Astrocyte (in vitro differentiated cells and primary cell): Measurements from ENCODE around the gene FAM227A. TPM values are rescaled to one million over a fixed set of nuclear protein-coding genes. Genes with fewer than 3 reads are reported as not detected.
"Not testable (repeated sequence)": the region's sequence is repeated elsewhere in the genome, so short reads cannot be mapped to it uniquely, and the experiment has no call there.

Experiments
- DNase-seq: peaks from one replicate; pipeline ENCODE4 v3.0.0-alpha.2; 2010; ENCODE audit warnings: low read depth
- FAIRE-seq: peaks from 2 replicates; lab custom pipeline; 2011; peaks lifted over from hg19 to GRCh38; lab: Jason Lieb, UNC
- H2AFZ ChIP-seq: 2 replicates; pipeline ENCODE4 v1.6.0; 2012; ENCODE audit warnings: low read depth, low read length, inconsistent platforms
- H3K27ac ChIP-seq: 2 replicates; pipeline ENCODE4 v1.5.1; 2011; ENCODE audit warnings: low read depth, low read length, inconsistent platforms
- H3K27me3 ChIP-seq: 2 replicates; pipeline ENCODE4 v1.6.0; 2011; ENCODE audit warnings: low read length, inconsistent platforms; ENCODE audit not compliant: insufficient read depth
- H3K36me3 ChIP-seq: 2 replicates; pipeline ENCODE4 v1.5.1; 2011; ENCODE audit warnings: low read length, inconsistent platforms; ENCODE audit not compliant: insufficient read depth
- H3K4me1 ChIP-seq: 2 replicates; pipeline ENCODE4 v1.5.1; 2011; ENCODE audit warnings: low read length, inconsistent platforms; ENCODE audit not compliant: insufficient read depth
- H3K4me2 ChIP-seq: 2 replicates; pipeline ENCODE4 v1.6.0; 2012; ENCODE audit warnings: low read length, inconsistent platforms
- H3K4me3 ChIP-seq: 2 replicates; pipeline ENCODE4 v1.5.1; 2011; ENCODE audit warnings: low read depth, mild to moderate bottlenecking, low read length, inconsistent platforms; ENCODE audit not compliant: insufficient read depth
- H3K79me2 ChIP-seq: 2 replicates; pipeline ENCODE4 v1.6.0; 2012; ENCODE audit warnings: mild to moderate bottlenecking, low read length, inconsistent platforms; ENCODE audit not compliant: insufficient read depth
- H3K9ac ChIP-seq: 2 replicates; pipeline ENCODE4 v1.6.0; 2012; ENCODE audit warnings: mild to moderate bottlenecking, low read length, inconsistent platforms
- H3K9me3 ChIP-seq: 2 replicates; pipeline ENCODE4 v1.5.1; 2012; ENCODE audit warnings: low read depth, mild to moderate bottlenecking, low read length, inconsistent platforms; ENCODE audit not compliant: insufficient read depth
- H4K20me1 ChIP-seq: 2 replicates; pipeline ENCODE4 v1.6.0; 2012; ENCODE audit warnings: low read length, inconsistent platforms; ENCODE audit not compliant: insufficient read depth
- H3K27ac Mint-ChIP-seq: one replicate; pipeline ENCODE4 v1.8.0; 2021; ENCODE audit warnings: mild to moderate bottlenecking, mixed read lengths; ENCODE audit not compliant: unreplicated experiment
- H3K27me3 Mint-ChIP-seq: one replicate; pipeline ENCODE4 v1.8.0; 2021; ENCODE audit warnings: low read depth, mixed read lengths; ENCODE audit not compliant: unreplicated experiment
- H3K36me3 Mint-ChIP-seq: one replicate; pipeline ENCODE4 v1.8.0; 2021; ENCODE audit warnings: low read depth, mixed read lengths; ENCODE audit not compliant: unreplicated experiment
- H3K4me1 Mint-ChIP-seq: one replicate; pipeline ENCODE4 v1.8.0; 2021; ENCODE audit warnings: low read depth, mixed read lengths; ENCODE audit not compliant: unreplicated experiment
- H3K4me3 Mint-ChIP-seq: one replicate; pipeline ENCODE4 v1.8.0; 2021; ENCODE audit warnings: mild to moderate bottlenecking, moderate library complexity, mixed read lengths; ENCODE audit not compliant: unreplicated experiment
- H3K9me3 Mint-ChIP-seq: one replicate; pipeline ENCODE4 v1.8.0; 2021; ENCODE audit warnings: mild to moderate bottlenecking, mixed read lengths; ENCODE audit not compliant: unreplicated experiment
- CTCF ChIP-seq: IDR thresholded peaks from 2 replicates; pipeline ENCODE4 v1.5.1; 2011; ENCODE audit warnings: low read depth, mild to moderate bottlenecking, inconsistent platforms, low read length, moderate library complexity; ENCODE audit not compliant: insufficient read depth
- EZH2 ChIP-seq: IDR thresholded peaks from 2 replicates; pipeline ENCODE4 v1.6.1; 2012; ENCODE audit warnings: mild to moderate bottlenecking, low read length, inconsistent platforms; ENCODE audit not compliant: insufficient read depth
- total RNA-seq: library from RNA; stranded (reverse); gene quantifications from 2 replicates; pipeline ENCODE4 v1.2.1, GENCODE V29; 2021

Gene FAM227A
- total RNA-seq, 1 donor from 2014 or later, result 3.4 TPM

GRCh38 chr22:38601221-38601764 lies 54.9 kb downstream of the FAM227A start:
- Histone ChIP-seq H3K36me3 (no peaks in the 10 kb centered on the region), H3K9ac (no peak overlapping the region), H4K20me1 (no peaks in the 10 kb centered on the region), H3K4me2 (no peak overlapping the region), H2AFZ (no peak overlapping the region), H3K27me3 (no peaks in the 10 kb centered on the region), H3K4me1 (no peaks in the 10 kb centered on the region), H3K79me2 (no peaks in the 10 kb centered on the region), H3K4me3 (no peak overlapping the region), H3K27ac (no peak overlapping the region), H3K9me3 (no peaks in the 10 kb centered on the region)
- no peak overlapping the region for H3K27ac Mint-ChIP-seq
- TF ChIP-seq EZH2 (no peak), CTCF (no peak)
- peaks cover 3% of the 10 kb centered on the region for H3K4me1 Mint-ChIP-seq
- H3K9me3 Mint-ChIP-seq, result no peaks in the 10 kb centered on the region
- FAIRE-seq (no peak), DNase-seq (no peak)
- H3K4me3 Mint-ChIP-seq, result no peak overlapping the region
- H3K36me3 Mint-ChIP-seq, result no peaks in the 10 kb centered on the region
- H3K27me3 Mint-ChIP-seq, result peaks cover 7% of the 10 kb centered on the region

- H3K27ac ChIP-seq, result no peak overlapping the region
- no peak for FAIRE-seq
These were observed 56.7 kb downstream of the FAM227A start for GRCh38 chr22:38599466-38599865.

GRCh38 chr22:38582923-38583322 lies 73.3 kb downstream of the FAM227A start:
- H3K27me3 Mint-ChIP-seq, result not testable (repeated sequence)

More at GRCh38 chr22:38599466-38599865, 56.7 kb downstream of the FAM227A start:
- Mint-ChIP-seq H3K36me3 (no peaks in the 10 kb centered on the region), H3K27me3 (peaks cover 7% of the 10 kb centered on the region), H3K27ac (no peak overlapping the region), H3K4me1 (no peaks in the 10 kb centered on the region), H3K9me3 (no peaks in the 10 kb centered on the region), H3K4me3 (no peak overlapping the region)
- no peaks in the 10 kb centered on the region for H4K20me1 ChIP-seq
- H3K36me3 ChIP-seq, result no peaks in the 10 kb centered on the region
- H3K9me3 ChIP-seq, result no peaks in the 10 kb centered on the region
- H3K4me1 ChIP-seq, result no peaks in the 10 kb centered on the region
- no peaks in the 10 kb centered on the region for H3K79me2 ChIP-seq
- no peak overlapping the region for H2AFZ ChIP-seq
- H3K9ac ChIP-seq, result no peak overlapping the region
- no peak overlapping the region for H3K4me2 ChIP-seq
- no peak overlapping the region for H3K4me3 ChIP-seq
- H3K27me3 ChIP-seq, result no peaks in the 10 kb centered on the region
- DNase-seq, result no peak
- TF ChIP-seq CTCF (no peak), EZH2 (no peak)

More at GRCh38 chr22:38582923-38583322, 73.3 kb downstream of the FAM227A start:
- not testable (repeated sequence) for H3K9me3 ChIP-seq, H3K4me1 ChIP-seq, H3K27ac ChIP-seq, H3K27me3 ChIP-seq, H3K36me3 ChIP-seq, H3K79me2 ChIP-seq, H3K9ac ChIP-seq, H3K27ac Mint-ChIP-seq, H3K9me3 Mint-ChIP-seq, H3K4me2 ChIP-seq, H3K4me3 Mint-ChIP-seq, FAIRE-seq, DNase-seq, H3K4me1 Mint-ChIP-seq, H3K4me3 ChIP-seq, H4K20me1 ChIP-seq, H2AFZ ChIP-seq
- peaks cover 15% of the 10 kb centered on the region for H3K36me3 Mint-ChIP-seq
